GM18861 (cell line): ENCODE results near the gene XK.

Experiments used
- ATAC-seq: cut with Tn5 transposase; IDR thresholded peaks from one replicate; pipeline ENCODE4 v1.9.1; 2021; ENCODE audit not compliant: unreplicated experiment

Gene XK

DNA sequence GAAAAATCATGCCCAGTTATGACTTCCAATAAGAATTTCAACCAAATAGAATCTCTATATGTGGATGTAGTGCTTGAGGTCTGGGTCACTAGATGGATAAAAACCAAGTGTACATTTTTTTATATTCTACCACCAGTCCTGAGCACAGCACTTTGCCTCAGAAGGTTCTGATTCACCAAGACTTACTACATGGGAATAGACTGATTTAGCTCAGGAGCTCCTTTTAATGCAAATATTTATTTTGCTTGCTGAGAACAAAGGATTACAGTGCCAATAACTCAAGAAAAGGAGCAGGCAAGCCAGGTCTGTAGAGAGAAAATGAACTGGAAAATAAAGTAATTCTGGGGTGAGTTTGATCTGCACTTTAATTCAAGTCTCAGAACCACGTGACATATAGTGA, 6.4 kb upstream of the XK start:
- ATAC-seq = no peak

DNA sequence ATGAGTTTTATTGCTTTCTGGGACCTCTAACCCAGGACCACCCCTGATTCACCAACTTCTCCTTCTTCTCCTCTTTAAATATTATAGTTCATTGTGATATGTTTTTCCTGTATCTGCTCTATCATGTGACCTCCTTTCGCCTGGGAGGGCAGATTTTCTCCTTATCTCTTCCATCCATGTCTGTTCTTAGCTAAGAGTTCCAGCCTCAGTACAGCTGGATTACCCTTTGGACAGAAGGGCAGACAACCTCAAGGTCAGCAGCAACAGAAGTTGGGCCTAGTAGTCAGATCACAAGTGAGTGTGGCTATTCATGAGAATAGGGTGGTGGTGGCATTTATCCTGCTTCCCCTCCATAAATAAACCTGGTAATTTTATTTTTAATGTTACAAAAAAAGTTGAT, 5.7 kb upstream of the XK start:
- ATAC-seq = no peak

DNA sequence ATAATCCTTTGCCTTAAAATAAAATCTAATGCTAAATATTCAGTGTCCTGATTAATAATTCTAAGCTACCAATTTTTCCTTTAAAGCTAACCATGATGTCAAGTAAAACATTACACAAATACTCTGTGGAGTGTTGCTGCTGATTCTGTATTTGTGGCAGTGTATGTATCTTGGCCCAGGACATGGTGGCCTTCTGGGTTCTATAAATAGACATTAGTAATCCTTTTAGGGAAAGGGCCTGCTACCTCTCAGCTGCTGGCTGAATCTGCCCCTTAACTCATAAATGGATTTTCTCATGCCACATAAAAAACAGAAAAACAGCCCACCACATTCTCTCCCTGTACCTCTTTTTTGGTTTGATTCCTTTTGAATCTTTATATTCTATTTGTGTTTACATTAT, 1.2 kb upstream of the XK start:
- ATAC-seq = no peak

DNA sequence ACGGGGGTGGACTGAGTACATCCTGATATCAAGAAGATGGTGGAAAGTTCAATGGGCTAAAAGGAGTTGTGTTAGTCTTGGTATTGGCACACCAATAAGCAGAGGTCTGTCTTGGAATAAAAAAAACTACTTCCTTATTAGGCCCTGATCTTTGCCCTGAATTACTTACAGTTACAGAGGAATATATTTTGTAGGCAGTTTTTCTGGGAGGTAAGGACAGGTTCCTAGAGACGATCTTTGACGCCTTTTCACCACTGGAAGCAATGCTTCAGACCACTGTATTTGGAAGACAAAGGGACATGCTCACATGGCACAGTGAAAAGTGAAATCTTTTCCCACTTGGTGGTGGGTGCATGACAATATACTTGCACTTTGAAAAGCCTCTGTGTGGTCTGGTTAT, 618 bp upstream of the XK start:
- no peak for ATAC-seq

DNA sequence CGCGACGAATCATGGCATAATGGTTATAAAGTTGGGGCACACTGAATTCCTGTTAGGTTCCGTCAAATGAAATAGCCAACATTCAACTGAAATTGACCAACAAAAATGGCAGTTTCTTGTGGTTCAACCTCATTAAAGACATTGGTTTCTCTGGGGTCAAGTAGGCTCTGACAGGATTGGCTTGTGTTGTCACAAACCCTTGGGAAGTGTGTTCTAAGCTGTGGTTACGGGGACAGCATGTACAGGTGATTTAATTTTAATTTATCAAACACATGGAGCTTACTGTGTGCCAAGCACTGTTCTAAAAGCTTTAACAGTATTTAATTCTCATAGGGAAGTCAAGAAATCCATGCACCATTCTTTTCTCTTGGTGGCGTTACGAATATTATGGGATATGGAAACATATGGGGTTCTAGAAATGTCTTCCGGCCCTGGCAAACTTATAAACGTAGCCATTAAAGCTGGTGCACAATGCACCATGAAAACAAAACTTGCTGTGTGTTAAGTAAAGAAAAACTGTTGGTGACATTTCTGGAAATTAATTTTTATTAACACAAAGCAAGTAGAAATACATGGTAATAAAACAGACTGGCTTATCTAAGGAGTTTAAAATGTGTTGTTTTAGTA, 891 bp downstream of the XK start:
- ATAC-seq = no peak

DNA sequence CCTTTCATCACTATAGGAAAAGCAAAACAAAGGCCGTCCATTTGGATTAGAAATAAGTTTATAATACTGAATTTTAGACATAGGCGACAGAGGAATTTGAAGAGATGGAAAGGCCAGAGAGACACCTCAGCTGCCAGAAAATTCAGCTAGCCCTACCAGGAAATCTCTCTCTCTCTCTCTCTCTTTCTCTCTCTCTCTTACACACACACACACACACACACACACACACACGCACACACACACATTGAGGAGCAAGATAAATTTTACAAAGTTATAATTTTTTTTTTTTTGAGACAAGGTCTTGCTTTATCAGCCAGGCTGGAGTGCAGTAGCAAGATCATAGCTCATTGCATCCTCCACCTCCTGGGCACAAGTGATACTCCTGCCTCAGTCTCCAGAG, 1.4 kb downstream of the XK start:
- no peak for ATAC-seq

DNA sequence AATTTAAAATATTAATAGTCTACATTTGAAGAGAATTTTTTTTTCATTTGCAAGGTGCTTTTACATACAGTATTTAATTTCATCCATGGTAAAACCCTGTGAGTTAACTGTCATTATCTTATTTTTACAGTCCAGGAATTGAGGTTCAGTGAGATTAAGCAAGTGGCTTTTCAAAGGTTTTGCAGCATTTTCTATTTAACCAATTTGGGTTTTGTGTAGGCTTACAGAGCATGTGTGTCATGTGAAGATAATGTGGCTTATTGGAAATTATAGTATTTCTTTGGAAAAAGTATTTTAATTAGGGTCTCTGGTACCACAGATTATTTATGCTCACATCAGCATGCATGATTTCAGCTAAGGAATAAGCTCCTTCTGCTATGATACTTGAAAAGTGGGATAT, 4.5 kb downstream of the XK start:
- no peak for ATAC-seq

DNA sequence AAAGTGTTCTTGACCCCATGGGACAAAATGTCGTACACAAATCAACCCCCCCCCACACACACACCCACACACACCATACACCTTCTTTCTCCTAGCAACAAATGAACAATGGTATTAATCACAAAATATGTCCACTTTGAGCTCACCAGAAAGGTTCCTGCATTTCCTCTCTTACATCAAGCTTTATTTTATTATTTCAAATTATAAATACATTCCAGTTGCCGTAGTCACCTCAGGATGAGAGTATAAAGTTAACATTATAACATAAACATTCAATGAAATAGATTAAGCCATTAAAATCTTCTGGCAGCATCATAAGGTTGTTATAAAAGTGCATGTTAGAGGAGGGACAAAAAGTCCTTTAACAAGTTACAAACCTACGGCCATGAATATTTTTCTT, 7.3 kb downstream of the XK start:
- ATAC-seq = no peak

DNA sequence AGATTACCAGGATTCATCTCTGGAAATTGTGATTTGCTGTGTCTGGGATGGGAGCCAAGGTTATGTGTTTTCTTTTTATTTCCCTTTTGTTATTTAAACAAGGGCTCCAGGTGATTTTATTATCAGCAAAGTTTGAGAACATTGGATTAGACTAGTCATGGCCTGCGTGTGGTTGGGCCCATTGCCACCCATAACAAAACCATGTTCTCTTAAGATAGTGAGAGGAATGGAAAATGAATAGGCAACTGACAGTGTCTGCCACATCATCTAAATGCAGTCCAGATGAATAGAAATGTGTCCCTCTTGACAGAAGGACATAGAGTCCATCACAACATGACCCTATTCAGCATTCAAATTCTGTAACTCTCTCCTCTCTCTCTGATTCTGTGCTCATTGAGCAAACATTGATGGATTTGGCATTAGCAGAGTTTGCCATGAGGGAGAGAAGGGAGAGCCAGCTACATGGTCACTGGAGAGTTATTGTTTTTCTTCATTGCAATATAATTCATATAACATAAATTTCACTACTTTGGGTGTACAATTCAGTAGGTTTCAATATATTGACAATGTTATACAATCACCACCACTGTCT, 11.7 kb downstream of the XK start:
- no peak for ATAC-seq

DNA sequence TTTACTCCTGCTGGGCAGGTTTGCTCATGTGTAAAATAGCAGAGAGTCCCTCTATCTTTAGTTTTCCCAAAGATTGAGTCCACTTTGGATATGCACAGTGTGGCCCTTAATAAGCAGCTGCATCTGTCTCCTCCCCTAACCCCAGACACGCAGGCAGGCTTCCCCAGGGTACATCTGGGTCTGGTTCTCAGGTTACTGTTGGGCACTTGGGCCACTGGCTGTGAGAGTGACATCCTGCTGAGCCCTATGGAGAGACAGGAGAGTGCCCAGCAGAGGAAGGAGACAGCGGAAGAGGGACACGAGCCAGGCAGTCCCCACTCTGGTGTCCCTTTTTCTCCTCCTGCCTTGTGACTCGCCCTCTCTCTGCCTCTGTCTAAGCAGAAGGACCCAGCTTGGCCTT, 16.0 kb downstream of the XK start:
- no peak for ATAC-seq

DNA sequence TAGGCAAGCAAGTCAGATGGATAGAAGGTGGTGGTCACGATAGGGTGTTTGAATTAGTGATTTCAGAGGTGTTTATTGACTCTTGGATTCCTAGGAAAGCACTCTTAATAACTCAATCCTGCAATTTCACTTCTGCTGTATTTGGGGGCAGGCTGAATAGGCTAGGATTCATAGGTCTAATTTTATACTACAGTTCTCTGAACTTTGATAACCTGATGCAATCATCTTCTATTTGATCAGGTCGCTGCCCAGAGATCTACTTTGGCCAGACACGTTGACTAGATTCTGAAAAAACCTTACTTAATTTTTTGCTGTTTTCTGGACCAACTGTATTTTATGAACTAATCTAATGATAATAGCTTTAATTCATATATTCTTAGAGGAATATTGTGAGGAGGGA, 26.4 kb downstream of the XK start:
- ATAC-seq = no peak

DNA sequence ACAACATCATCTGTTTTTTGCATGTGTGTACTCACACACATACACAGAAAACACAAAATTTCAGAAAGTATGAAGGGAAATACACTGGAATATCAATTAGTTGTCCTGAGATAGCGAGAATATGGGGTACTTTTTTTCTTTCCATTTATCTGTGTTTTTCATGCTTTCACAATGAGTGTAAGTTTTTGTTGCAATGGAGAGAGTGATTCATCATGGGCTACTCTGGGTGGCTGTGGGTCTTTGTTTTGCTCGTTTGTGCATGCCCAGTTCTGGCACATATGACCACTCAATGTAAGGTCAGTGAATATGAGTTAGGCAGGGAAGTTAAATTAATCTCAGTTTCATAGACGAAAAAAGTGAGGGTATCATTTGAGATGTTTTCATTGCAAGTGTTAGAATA, 26.9 kb downstream of the XK start:
- ATAC-seq = no peak

DNA sequence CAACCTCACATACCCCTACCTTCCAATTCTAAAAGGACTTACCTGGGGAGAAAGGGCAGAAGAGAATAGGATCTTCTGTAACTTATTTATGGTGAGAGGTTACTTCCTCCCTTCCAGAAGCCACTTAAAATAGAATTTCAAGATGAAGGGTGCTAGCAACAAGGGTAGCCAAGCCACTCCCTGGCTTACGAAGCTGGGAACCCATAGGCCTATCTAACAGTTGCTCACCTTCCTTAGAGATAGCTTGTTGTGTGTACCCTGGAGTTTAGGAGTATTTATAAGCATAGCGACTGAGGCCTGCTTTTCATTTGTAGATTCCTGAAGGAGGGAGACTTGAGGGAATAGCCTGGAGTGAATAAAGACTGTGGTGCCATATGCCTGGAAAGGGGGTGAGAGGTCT, 28.9 kb downstream of the XK start:
- ATAC-seq = no peak

DNA sequence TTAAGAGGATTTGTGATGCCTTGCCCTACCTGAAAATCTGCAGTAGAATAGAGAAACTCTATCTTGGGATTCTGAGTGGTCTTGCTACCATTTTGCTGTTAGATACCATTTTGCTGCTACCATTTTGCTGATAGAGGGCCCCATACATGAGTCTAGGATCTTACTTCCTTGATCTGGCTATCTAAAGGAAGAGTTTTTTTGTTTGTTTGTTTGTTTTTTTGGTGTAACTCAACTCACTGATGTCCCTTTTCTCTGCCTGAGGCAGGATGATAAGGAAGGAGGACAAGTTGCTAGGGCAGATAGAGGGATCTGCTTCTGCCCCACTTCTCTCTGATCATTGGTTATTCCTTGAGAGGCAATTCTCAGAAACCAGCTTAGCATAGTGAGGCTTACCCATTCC, 31.0 kb downstream of the XK start:
- no peak for ATAC-seq

DNA sequence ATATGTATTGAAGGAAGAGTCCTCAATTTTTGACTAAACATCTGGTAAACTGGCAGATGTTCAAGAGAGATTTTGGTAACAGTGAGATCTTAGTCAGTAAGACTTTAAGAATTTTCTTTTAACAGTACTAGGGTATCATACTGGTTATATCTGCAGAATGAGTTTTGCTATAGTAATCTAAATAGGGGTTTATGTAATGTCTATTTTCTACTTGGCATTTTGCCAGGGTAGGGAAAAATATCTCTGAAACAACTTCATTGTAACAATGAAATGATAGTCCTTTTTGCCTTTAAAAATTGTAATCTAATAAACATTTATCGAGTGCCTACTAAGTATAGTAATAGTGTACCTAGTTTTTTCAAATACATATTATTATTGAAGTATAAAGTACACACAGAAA, 32.1 kb downstream of the XK start:
- ATAC-seq = no peak

DNA sequence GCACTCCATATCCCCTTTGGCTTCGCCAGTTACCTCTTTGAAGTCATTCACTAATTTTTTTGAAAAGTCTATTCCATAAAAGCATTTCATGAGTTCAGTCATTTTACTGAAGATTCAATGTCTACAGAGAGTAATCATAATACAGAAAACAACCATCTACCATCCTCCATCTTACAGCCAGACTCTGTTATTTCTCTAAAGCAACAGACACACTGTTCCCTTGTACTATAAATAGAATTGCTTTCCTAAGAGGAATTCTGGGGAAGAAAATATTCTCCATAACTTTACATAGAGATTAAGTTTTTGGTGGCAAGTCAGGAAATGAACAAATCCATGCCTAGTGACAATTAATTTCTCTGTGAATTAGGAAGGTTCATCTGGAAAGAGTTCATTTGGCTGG, 37.0 kb downstream of the XK start:
- ATAC-seq = no peak

DNA sequence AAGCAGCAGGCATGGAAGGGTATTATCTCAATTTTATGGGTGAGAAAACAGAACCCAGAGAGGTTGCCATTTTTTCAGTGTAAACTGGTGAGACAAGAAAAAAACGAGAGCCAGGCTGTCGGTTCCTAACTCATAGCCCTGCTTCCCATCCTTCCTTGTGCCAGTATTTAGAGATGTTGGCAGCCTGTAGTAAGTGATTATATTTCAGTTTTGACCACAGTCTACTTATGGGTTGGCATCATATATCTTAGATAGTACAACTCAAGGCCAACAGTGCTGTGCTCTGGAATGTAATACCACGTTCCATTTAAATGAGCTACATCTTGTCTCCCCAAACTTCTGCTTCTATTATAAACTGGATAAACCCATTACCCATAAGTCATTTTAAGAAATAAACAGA, 40.8 kb downstream of the XK start:
- no peak for ATAC-seq

DNA sequence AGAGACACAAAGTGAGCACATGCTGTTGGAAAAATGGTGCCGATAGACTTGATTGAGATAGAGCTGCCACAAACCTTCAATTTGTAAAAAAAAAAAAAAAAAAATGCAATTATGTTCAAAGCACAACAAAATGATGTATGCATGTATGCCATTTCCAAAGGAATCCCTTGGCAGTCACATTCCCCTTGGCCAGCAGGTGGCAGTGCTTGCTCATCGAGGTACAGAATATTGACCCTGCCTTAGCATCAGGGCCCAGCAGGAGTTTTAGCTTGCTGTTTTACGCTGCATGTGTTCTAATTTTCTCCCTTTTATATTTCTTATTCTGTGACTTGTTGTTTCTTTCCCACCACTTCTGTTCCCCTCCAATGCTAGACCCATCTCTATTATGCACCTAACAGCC, 59.8 kb downstream of the XK start:
- ATAC-seq = peak; percentile 59

DNA sequence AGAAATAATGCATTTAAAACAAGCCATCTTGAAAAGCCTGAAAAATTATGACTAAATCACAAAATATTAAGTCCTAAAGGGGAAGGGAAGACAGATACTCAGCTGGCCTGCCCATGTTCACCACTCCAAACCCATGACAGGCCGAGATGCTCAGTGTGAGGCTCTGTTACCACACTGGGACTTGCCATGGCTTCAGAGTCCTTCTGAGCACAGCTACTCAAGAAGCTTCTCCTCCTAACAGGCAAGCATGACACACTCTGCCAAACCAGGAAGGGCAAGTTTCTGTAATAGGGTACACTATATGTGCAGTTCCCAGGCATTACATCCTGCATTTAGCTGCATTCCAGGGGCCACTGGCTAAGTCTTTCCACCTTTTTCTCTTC, 60.2 kb downstream of the XK start:
- peak; percentile 14 for ATAC-seq

DNA sequence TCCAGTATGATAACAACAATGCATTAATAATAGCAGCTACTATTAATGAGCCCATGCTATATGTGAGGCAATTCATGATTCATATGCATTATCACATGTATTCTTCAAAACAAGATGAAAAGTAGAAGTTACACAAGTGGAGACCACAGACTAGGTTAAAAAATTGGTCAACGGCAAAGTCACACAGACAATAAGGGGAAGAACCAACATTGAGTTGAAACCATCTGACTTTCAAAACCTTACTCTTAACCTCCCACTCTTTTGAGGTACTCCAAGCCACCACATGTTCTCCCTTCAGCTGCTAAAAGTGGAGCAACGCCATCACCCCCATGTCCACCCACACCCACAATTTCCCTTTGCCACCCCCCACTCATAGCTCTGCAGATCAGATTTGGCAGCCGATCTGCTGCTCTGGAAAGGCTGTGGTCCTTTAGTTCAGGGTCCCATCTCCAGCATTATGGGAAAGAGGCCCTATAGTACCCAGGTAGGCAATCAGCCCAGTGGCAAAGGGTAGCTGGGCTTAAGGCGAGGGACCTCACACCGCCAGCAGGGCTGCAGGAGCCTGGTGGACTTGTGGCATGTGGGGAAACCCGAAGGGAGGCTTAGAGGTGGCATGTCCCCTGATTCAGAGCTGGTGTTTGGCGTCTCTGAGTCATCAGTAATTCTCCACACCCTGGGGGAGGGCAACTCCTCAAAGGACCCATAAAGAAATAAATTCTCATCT, 60.8 kb downstream of the XK start:
- ATAC-seq = peak; percentile 73

DNA sequence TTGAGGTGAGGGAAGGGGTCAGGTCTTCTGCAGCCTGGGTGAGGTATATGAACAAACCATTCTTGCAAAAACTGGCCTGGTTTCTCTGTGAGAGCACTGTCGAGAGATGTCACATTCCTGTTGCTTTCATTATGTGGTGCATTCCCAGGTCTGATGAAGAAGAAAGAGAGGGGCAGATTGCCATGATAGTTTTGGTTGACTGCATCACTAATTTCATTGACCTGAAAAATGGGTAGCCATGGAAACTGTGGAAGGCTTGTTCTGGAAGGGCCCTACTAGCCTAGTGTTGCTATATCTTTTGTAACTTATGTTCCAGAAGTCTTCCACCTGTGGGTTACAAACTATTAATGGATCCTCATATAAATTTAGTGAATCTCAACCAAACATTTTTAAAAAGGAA, 61.4 kb downstream of the XK start:
- ATAC-seq = no peak

DNA sequence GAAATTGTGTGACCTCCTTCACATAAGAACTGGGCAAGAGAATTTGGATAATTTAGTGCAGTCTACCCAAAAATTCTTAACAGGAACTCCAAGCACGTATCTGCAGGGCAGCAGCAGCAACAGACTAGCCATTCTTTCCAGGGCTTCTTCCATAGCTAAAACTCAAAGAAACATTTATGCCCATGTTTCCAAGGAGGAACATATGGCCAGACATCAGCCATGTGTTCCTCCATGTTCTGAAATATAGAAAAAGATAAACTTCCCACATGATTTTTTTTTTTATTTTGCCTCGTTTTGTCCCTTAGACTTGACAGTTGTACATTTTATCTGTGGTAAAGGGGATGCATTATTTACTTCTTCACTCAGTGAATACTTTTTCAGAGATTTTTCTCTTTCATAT, 66.7 kb downstream of the XK start:
- no peak for ATAC-seq

DNA sequence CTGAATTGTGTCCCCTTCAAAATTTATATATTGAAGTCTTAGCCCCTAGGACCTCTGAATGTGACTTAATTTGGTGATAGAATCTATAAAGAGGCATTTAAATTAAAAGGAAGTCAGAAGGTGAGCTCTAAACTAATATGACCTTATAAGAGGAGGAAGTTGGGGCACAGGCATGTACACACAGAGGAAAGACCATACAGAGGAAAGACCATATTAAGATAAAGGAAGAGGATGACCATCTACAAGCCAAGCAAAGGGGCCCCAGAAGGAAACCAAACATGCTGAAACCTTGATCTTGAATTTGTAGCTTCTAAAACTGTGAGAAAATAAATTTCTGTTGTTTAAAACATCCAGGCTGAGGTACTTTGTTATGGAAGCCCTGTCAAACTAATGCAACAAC, 67.3 kb downstream of the XK start:
- ATAC-seq = no peak
